ACC112 (cell line): ENCODE measurements around the gene B3GALT6.

ENCODE experiments used
- H2AFZ ChIP-seq: fragments of 200-600 bp; sonication (generic); one replicate; pipeline ENCODE4 v1.6.0; 2017; ENCODE audit warnings: antibody characterized with exemption, low read length; ENCODE audit not compliant: unreplicated experiment
- H3K27ac ChIP-seq: fragments of 200-600 bp; sonication (generic); 2 replicates; pipeline ENCODE4 v1.5.1; 2014; ENCODE audit warnings: low read depth, mild to moderate bottlenecking, antibody characterized with exemption, low read length, moderate library complexity
- H3K27me3 ChIP-seq: fragments of 200-600 bp; sonication (generic); 2 replicates; pipeline ENCODE4 v1.6.1; 2014; ENCODE audit warnings: mild to moderate bottlenecking, antibody characterized with exemption, low read length, moderate library complexity, mixed read lengths; ENCODE audit not compliant: insufficient read depth
- H3K36me3 ChIP-seq: fragments of 200-600 bp; sonication (generic); 2 replicates; pipeline ENCODE4 v1.6.1; 2016; ENCODE audit warnings: mild to moderate bottlenecking, antibody characterized with exemption, low read length, moderate library complexity, mixed read lengths; ENCODE audit not compliant: insufficient read depth
- H3K4me1 ChIP-seq: fragments of 200-600 bp; sonication (generic); one replicate; pipeline ENCODE4 v1.6.1; 2016; ENCODE audit warnings: low read length, mixed read lengths; ENCODE audit not compliant: insufficient read depth, unreplicated experiment, control insufficient read depth
- H3K4me3 ChIP-seq: fragments of 200-600 bp; sonication (generic); 2 replicates; pipeline ENCODE4 v1.5.1; 2014; ENCODE audit warnings: mild to moderate bottlenecking, low read depth, low read length
- H3K79me2 ChIP-seq: fragments of 200-600 bp; sonication (generic); one replicate; pipeline ENCODE4 v1.6.0; 2016; ENCODE audit warnings: low read length; ENCODE audit not compliant: control insufficient read depth, unreplicated experiment, insufficient read depth

The B3GALT6 gene

GRCh38 chr1:1228187-1228586, 3.9 kb upstream of the B3GALT6 start:
- H2AFZ ChIP-seq = no peak overlapping the region
- peaks cover 4% of the 10 kb centered on the region for H3K4me1 ChIP-seq
- H3K27ac ChIP-seq = no peak overlapping the region
- H3K36me3 ChIP-seq = peaks cover 27% of the 10 kb centered on the region; the same call in 1 of the 2 replicates
- H3K79me2 ChIP-seq = peaks cover 75% of the 10 kb centered on the region
- H3K27me3 ChIP-seq = no peaks in the 10 kb centered on the region
- H3K4me3 ChIP-seq = no peak overlapping the region

DNA sequence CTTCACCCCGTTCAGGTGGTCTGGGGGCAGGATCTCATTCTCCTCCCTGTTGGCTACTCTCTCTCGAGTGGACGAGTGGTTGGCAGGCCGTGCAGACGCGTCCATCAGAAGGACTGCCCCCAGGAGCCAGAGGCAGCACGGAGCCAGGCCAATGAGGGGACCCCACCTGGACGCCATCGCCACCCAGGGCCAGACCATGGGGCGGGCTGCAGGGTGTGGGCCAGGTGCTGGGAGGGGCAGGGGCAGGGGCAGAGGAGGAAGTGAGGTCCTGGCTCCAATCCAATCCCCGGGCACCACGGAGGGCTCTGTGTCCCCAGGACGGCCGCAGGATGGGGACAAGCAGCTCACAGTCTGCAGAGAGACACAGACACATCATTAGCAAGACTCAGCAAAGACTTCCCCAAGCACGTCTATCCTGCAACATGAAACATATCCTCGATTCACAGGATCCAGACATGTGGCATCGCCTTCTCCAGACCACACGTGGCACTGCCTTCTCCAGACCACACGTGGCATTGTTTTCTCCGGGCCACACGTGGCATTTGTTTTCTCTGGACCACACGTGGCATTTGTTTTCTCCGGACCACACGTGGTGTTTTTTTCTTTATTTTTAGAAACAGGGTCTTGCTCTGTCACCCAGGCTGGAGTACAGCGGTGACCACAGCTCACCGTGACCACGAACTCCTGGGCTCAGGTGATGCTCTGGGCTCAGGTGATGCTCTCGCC, 3.3 kb upstream of the B3GALT6 start:
- H3K27ac ChIP-seq = no peak overlapping the region
- no peaks in the 10 kb centered on the region for H3K27me3 ChIP-seq
- H2AFZ ChIP-seq = no peak overlapping the region
- H3K4me1 ChIP-seq = peaks cover 4% of the 10 kb centered on the region
- H3K36me3 ChIP-seq = peaks cover 30% of the 10 kb centered on the region; the same call in 1 of the 2 replicates
- H3K79me2 ChIP-seq = peaks cover 80% of the 10 kb centered on the region
- no peak overlapping the region for H3K4me3 ChIP-seq

DNA sequence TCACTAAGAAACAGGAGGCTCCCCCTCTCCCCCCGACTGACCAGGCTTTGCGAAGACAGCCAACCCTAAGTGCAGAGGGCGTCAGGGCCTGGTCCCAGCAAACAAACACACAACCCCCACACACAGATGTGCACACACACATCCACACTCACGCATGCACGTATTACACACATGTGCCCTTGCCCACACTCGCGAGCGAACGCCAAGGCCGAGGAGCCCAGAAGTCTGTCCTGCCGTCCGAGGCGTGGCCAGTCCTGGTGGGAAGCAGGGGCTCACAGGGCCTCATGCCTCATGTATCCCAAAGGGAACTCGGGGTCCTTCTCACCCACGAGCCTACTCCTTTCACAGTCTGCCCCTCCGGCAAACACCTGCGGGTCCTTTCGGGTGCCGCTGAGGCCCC, 2.3 kb upstream of the B3GALT6 start:
- H3K27ac ChIP-seq = no peak overlapping the region
- peaks cover 27% of the 10 kb centered on the region; the same call in 1 of the 2 replicates for H3K36me3 ChIP-seq
- no peaks in the 10 kb centered on the region for H3K27me3 ChIP-seq
- peaks cover 4% of the 10 kb centered on the region for H3K4me1 ChIP-seq
- H3K4me3 ChIP-seq = peak overlapping the region; percentile 92
- H2AFZ ChIP-seq = no peak overlapping the region
- H3K79me2 ChIP-seq = peaks cover 88% of the 10 kb centered on the region

GRCh38 chr1:1230656-1231399, 1.2 kb upstream of the B3GALT6 start:
- Histone ChIP-seq H3K79me2 (peaks cover 80% of the 10 kb centered on the region), H3K27ac (peak overlapping the region; percentile 71), H3K27me3 (no peaks in the 10 kb centered on the region), H3K36me3 (peaks cover 25% of the 10 kb centered on the region; the same call in 1 of the 2 replicates), H3K4me3 (peak overlapping the region; percentile 92), H2AFZ (no peak overlapping the region), H3K4me1 (peaks cover 4% of the 10 kb centered on the region)

DNA sequence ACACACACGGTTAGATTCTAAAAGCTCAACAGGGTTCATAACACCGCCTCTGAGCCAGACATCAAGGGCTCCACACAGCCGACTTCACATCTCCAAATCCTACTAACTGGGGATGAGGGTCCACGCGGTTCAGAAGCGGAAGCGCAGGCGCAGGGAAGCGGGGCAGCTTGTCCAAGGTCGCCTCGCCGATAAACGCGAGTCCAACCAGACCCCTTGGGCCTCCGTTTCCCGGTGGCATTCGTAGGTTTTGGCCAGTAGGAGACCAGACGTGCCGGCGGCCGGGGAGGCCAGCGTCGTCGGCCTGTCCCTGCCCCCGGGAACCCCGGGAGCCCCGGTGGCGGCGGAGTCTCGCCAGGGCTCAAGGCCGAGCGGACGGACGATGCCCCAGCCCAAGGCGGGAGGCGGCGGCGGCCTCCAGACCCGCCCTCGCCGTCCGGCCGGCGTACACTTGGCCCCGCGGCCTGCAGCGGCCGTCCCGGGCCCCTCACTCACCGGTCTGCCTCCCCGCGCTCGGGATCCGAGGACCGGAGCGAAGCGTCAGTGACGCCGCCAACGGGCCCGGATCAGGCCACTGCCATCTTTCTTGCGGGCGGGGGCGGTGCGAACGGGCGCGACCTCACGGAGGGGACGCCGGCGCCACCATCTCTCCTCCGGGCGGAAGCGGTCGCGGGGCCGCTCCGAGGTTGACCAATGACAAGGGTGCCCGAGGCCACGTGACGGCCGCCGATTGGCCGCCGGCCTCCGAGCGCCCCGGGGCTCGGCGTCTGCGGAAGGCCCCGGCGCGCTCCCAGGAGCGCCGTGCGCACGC, 433 bp upstream of the B3GALT6 start, which contains the start of gene SDF4:
TSS of gene SDF4 (minus strand) at position 602 of the 808 bp plus-strand sequence. CDS start 3,229 bp downstream, outside the sequence.
- peaks cover 25% of the 10 kb centered on the region; the same call in 1 of the 2 replicates for H3K36me3 ChIP-seq
- peak within 1 kb of the TSS; percentile 92 for H3K4me3 ChIP-seq
- peak within 1 kb of the TSS; percentile 71 for H3K27ac ChIP-seq
- peaks cover 73% of the 10 kb centered on the region for H3K79me2 ChIP-seq
- H3K4me1 ChIP-seq = peaks cover 4% of the 10 kb centered on the region
- no peaks in the 10 kb centered on the region for H3K27me3 ChIP-seq
- peak within 1 kb of the TSS; percentile 48 for H2AFZ ChIP-seq

GRCh38 chr1:1232796-1233566, 944 bp downstream of the B3GALT6 start:
- Histone ChIP-seq H3K79me2 (peaks cover 64% of the 10 kb centered on the region), H3K4me1 (peaks cover 13% of the 10 kb centered on the region), H2AFZ (peak overlapping the region; percentile 37), H3K27ac (no peak overlapping the region), H3K4me3 (peak overlapping the region; percentile 78), H3K27me3 (no peaks in the 10 kb centered on the region), H3K36me3 (peaks cover 21% of the 10 kb centered on the region; the same call in 1 of the 2 replicates)

- peaks cover 58% of the 10 kb centered on the region for H3K79me2 ChIP-seq
- H3K27me3 ChIP-seq = no peaks in the 10 kb centered on the region
- peaks cover 17% of the 10 kb centered on the region for H3K4me1 ChIP-seq
- no peak overlapping the region for H3K27ac ChIP-seq
- peak overlapping the region; percentile 78 for H3K4me3 ChIP-seq
- H3K36me3 ChIP-seq = peaks cover 18% of the 10 kb centered on the region; the same call in 1 of the 2 replicates
- H2AFZ ChIP-seq = no peak overlapping the region
These were observed 1.5 kb downstream of the B3GALT6 start for GRCh38 chr1:1233567-1233892.

DNA sequence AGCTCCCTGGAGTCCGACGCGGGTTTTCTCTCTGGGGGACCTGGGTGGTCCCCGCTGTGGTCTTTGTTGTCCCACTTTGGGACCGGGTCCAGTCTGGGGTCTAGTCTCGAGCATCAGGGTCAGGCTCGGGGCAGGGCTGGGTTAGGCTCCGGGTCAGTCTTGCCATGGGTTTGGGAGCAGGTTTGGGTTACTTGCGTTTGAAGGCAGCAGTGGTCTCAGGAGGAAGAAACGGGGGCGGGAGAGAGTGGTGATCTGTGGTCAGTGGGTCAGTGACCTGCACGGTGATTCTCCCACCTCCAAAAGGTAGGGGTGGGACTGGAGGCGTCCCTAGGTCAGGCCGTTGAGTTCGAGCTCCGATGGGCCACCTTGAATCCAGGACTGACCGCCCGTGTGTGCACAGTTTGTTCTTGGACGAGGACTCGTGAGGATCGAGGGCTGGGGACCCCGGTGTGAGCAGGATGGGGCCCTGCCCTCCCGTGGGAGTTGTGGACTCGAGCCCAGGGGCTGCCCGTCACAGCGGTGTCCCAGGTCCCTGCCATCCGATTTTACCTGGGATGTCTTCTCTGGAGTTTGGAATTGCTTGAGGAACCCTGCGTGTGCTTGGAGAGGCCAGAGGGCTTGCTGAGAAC, 2.3 kb downstream of the B3GALT6 start:
- no peaks in the 10 kb centered on the region for H3K27me3 ChIP-seq
- H3K79me2 ChIP-seq = peaks cover 50% of the 10 kb centered on the region
- peak overlapping the region; percentile 78; the same call in 1 of the 2 replicates for H3K4me3 ChIP-seq
- H3K4me1 ChIP-seq = peaks cover 17% of the 10 kb centered on the region
- no peak overlapping the region for H3K27ac ChIP-seq
- H3K36me3 ChIP-seq = peaks cover 11% of the 10 kb centered on the region; the same call in 1 of the 2 replicates
- no peak overlapping the region for H2AFZ ChIP-seq

- H2AFZ ChIP-seq = no peak overlapping the region
- H3K79me2 ChIP-seq = peaks cover 42% of the 10 kb centered on the region
- H3K36me3 ChIP-seq = peaks cover 11% of the 10 kb centered on the region; the same call in 1 of the 2 replicates
- H3K4me1 ChIP-seq = peaks cover 15% of the 10 kb centered on the region
- H3K27ac ChIP-seq = no peak overlapping the region
- H3K27me3 ChIP-seq = no peaks in the 10 kb centered on the region
- H3K4me3 ChIP-seq = no peak overlapping the region
These were observed 3.1 kb downstream of the B3GALT6 start for GRCh38 chr1:1235016-1235744.
